ENCODE measurements around the gene SLC11A1. TPM values are rescaled to one million over a fixed set of nuclear protein-coding genes. Genes with fewer than 3 reads are reported as not detected.

The SLC11A1 gene
- total and polyA plus RNA-seq, 2 of the 4 experiments (the other 2 are of a cell fraction) = under 0.01 to 0.07 TPM

DNA sequence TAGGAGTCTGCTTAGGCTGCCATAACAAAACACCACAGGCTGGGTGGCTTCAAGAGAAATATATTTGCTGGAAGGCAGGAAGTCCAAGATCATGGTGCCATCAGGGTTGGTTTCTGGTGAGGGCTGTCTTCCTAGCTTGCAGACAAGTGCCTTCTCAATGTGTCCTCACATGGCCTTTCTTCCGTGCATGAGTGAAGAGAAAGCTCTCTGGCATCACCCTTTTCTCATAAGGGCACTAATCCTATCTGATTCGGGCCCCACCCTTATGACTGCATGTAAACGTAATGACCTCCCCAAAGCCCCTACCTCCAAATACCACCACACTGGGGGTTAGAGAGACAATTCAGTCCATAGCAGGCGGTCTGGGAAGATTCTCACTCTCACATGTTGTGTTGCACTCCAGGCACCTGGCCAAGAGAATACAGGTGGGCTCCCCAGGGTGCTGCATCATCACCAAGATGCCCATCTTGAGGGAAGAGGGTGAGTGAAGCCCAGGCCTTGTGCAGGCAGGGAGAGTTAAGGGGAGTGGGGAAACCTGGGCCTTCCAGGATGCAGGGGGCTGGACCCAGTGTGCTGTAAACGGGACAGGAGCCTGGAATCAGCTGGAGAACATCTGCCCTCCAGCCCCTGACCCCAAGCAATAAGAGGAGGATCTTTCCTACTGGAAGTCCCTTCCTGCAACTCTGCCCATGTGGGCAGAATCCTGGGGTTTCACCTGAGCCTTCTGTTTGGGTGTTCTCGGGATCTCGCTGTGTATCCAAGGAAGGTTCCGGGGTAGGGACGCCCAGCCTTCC, 15.3 kb upstream of the SLC11A1 start:
- H3K23ac ChIP-seq (ENCODE audit: low read depth, low read length) = no peak overlapping the region
- H2BK20ac ChIP-seq (ENCODE audit: low read depth, low read length) = no peak overlapping the region
- no peak overlapping the region for H3K4me3 ChIP-seq (ENCODE audit: insufficient read depth, low read depth, low read length)
- dilution Hi-C loops (cut with HindIII; ENCODE audit: low sequenced_read_pairs, unreplicated experiment) = no loop called here
- peak overlapping the region; percentile 31 for H2AK9ac ChIP-seq (replicated peaks; ENCODE audit: low read depth, low read length, poor library complexity)
- no peak overlapping the region for H3K4ac ChIP-seq (ENCODE audit: low read depth, low read length)
- in situ Hi-C loops (cut with MboI; ENCODE audit: low sequenced_read_pairs) = no loop called here
- H4K91ac ChIP-seq (ENCODE audit: insufficient read depth, low read depth, low read length) = no peak overlapping the region
- peaks cover 4% of the 10 kb centered on the region; the same call in 1 of the 2 replicates for H3K27me3 ChIP-seq (ENCODE audit: control insufficient read depth, insufficient read depth, low read length)
- peaks cover 7% of the 10 kb centered on the region for H3K9me3 ChIP-seq (ENCODE audit: control insufficient read depth, insufficient read depth, low read length)
- H3K56ac ChIP-seq (ENCODE audit: extremely low read depth, insufficient read depth, low read length) = no peak overlapping the region
- peak overlapping the region; percentile 93 for H2AFZ ChIP-seq (replicated peaks; ENCODE audit: low read length, poor library complexity)
- H2BK15ac ChIP-seq (ENCODE audit: low read depth, low read length) = no peak overlapping the region
- H3K4me1 ChIP-seq (ENCODE audit: control insufficient read depth, insufficient read depth, low read length) = peaks cover 5% of the 10 kb centered on the region
- no peak overlapping the region; the same call in 1 of the 2 replicates for H4K5ac ChIP-seq (ENCODE audit: low read depth, low read length)
- no peak overlapping the region for H3K9ac ChIP-seq (ENCODE audit: low read depth, low read length)
- ChIA-PET CTCF (no interaction called here), POLR2A (ENCODE audit: unreplicated experiment) (no interaction called here)
- DNase-seq = no peak
- no peak overlapping the region for H3K4me2 ChIP-seq (ENCODE audit: low read depth, low read length)
- no peak overlapping the region for H3K14ac ChIP-seq (replicated peaks; ENCODE audit: low read depth, low read length)
- WGBS, 2 experiments (ENCODE audit: extremely low coverage in 2 of 2, insufficient read length in 1 of 2) = 78% methylated on average over 1 of the region's 9 CpGs; no CpG with 5 or more reads in 1 of the 2 experiments
- peak overlapping the region in 1 of 2 experiments; percentile 72; a peak in 1 of 4 replicates for H4K8ac ChIP-seq (ENCODE audit: low read depth in 2 of 2, low read length in 2 of 2)
- H3K18ac ChIP-seq (ENCODE audit: low read depth, low read length) = no peak overlapping the region
- TF ChIP-seq NFE2L2 (IDR thresholded peaks at IDR 0.05; ENCODE audit: low read depth, low read length) (no peak), RAD21 (IDR thresholded peaks at IDR 0.05; ENCODE audit: low read length) (no peak), MAFK (IDR thresholded peaks at IDR 0.05; ENCODE audit: low read depth, low read length) (no peak), CEBPB (IDR thresholded peaks at IDR 0.05; ENCODE audit: low read depth, low read length) (no peak), BHLHE40 (IDR thresholded peaks at IDR 0.05; ENCODE audit: low read depth, low read length) (no peak), FOS (IDR thresholded peaks at IDR 0.05; ENCODE audit: low read depth, low read length) (no peak), RCOR1 (IDR thresholded peaks at IDR 0.05; ENCODE audit: insufficient replicate concordance, low read length) (no peak), CHD1 (IDR thresholded peaks at IDR 0.05; ENCODE audit: low read depth, low read length) (no peak)
- TF ChIP-seq, protein P1, sequence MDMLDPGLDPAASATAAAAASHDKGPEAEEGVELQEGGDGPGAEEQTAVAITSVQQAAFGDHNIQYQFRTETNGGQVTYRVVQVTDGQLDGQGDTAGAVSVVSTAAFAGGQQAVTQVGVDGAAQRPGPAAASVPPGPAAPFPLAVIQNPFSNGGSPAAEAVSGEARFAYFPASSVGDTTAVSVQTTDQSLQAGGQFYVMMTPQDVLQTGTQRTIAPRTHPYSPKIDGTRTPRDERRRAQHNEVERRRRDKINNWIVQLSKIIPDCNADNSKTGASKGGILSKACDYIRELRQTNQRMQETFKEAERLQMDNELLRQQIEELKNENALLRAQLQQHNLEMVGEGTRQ (IDR thresholded peaks at IDR 0.05; ENCODE audit: low read depth, low read length) = no peak
- TF ChIP-seq, protein P2, sequence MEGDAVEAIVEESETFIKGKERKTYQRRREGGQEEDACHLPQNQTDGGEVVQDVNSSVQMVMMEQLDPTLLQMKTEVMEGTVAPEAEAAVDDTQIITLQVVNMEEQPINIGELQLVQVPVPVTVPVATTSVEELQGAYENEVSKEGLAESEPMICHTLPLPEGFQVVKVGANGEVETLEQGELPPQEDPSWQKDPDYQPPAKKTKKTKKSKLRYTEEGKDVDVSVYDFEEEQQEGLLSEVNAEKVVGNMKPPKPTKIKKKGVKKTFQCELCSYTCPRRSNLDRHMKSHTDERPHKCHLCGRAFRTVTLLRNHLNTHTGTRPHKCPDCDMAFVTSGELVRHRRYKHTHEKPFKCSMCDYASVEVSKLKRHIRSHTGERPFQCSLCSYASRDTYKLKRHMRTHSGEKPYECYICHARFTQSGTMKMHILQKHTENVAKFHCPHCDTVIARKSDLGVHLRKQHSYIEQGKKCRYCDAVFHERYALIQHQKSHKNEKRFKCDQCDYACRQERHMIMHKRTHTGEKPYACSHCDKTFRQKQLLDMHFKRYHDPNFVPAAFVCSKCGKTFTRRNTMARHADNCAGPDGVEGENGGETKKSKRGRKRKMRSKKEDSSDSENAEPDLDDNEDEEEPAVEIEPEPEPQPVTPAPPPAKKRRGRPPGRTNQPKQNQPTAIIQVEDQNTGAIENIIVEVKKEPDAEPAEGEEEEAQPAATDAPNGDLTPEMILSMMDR (conservative IDR thresholded peaks at IDR 0.05; ENCODE audit: low read depth, low read length) = no peak
- no peaks in the 10 kb centered on the region for H3K36me3 ChIP-seq (ENCODE audit: control insufficient read depth, insufficient read depth, low read length)
- ATAC-seq (ENCODE audit: low read depth) = no peak
- no peaks in the 10 kb centered on the region for H4K20me1 ChIP-seq (ENCODE audit: insufficient read depth, low read length)
- H3K79me1 ChIP-seq (ENCODE audit: low read depth in 1 of 2, low read length in 2 of 2) = no peaks in the 10 kb centered on the region
- no peak overlapping the region for H2BK5ac ChIP-seq (ENCODE audit: low read depth, low read length, poor library complexity, severe bottlenecking)
- no TSS peak for BruUV-seq (replicated peaks)
- no peak overlapping the region for H3K27ac ChIP-seq (ENCODE audit: insufficient read depth, low read length)
- H2BK120ac ChIP-seq (ENCODE audit: low read depth, low read length) = no peak overlapping the region
- H2AK5ac ChIP-seq (ENCODE audit: low read depth, low read length) = no peak overlapping the region
- intact Hi-C loops (cut with micrococcal nuclease) = no loop called here
- no peaks in the 10 kb centered on the region for H3K9me1 ChIP-seq (ENCODE audit: insufficient read depth, low read length)
